Adrenal gland (tissue), 12 donors: ENCODE data around the gene IFI30. TPM values are rescaled to one million over a fixed set of nuclear protein-coding genes. Genes with fewer than 3 reads are reported as not detected.

Experiments used
- DNase-seq, 7 donors: peaks; one replicate each; pipeline ENCODE4 v3.0.0-alpha.2; 2019 to 2020
- H3K27ac ChIP-seq, 5 donors: fragments of 200-600 bp; sonication (generic) in 4 of 5; 1 replicate in 3 of 5; 2 replicates in 2 of 5; pipeline versions ENCODE4 v1.5.1 to v1.8.0; 2016 to 2020; ENCODE audit warnings: mild to moderate bottlenecking in 1 of 5
- H3K27me3 ChIP-seq: fragments of 200-600 bp; 2 replicates; pipeline ENCODE4 v1.8.0; 2021
- H3K36me3 ChIP-seq, 2 donors: fragments of 200-600 bp; replicated peaks in 1 of 2; 1 replicate in 1 of 2; 2 replicates in 1 of 2; pipeline versions ENCODE4 v1.5.1 to v1.8.0; 2018 to 2022
- H3K4me1 ChIP-seq, 2 donors: fragments of 200-600 bp; replicated peaks in 1 of 2; 1 replicate in 1 of 2; 2 replicates in 1 of 2; pipeline versions ENCODE4 v1.5.1 to v1.8.0; 2018 to 2021
- H3K4me3 ChIP-seq, 4 donors: fragments of 200-600 bp; sonication (generic) in 3 of 4; one replicate each; pipeline ENCODE4 v1.5.1; 2016 to 2018
- H3K9me3 ChIP-seq, 3 donors: fragments of 200-600 bp; sonication (generic) in 1 of 3; replicated peaks in 1 of 3; 1 replicate in 2 of 3; 2 replicates in 1 of 3; pipeline versions ENCODE4 v1.5.1 to v1.8.0; 2016 to 2021
- POLR2A ChIP-seq, 2 donors: fragments of 450-650 bp; IDR thresholded peaks; one replicate each; pipeline ENCODE4 v1.6.1; 2017; ENCODE audit warnings: antibody characterized with exemption in 2 of 2, mild to moderate bottlenecking in 2 of 2, moderate library complexity in 1 of 2
- WGBS, 4 donors: extraction: QIAGEN DNeasy Blood & Tissue Kit in 2 of 4; methylation state at CpG; one replicate each; pipeline versions ENCODE4 v1.1.5 to v1.1.7; 2013 to 2017; 5-methylcytosine and 5-hydroxymethylcytosine counted together
- intact Hi-C, 2 donors: fragments of 100-400 bp; cut with DNase I; formaldehyde crosslinking; loops; one replicate each; pipeline versions ENCODE4 v1.14.1 to v1.15.0; 2022 to 2023
- polyA plus RNA-seq, 3 donors: library from polyadenylated mRNA; stranded (reverse); fragments of 200-250 nt in 2 of 3; fragments of 350-450 nt in 1 of 3; fragmentation: Illumina TruSeq in 1 of 3; extraction: RNeasy Lipid Tissue Mini Kit (QIAGEN cat#74804) in 1 of 3; gene quantifications; one replicate each; pipeline ENCODE4 v1.2.3, GENCODE V29; 2013 to 2014
- total RNA-seq, 9 donors: library from RNA; depleted of rRNA in 4 of 9; stranded (reverse); fragments of >200 nt in 4 of 9; fragments of 120-200 nt in 1 of 9; fragmentation: NEBNext Ultra II Directional in 1 of 9; extraction: Animal tissue kit (Norgen Biotek cat#: 25700) in 1 of 9; gene quantifications; one replicate each; pipeline versions ENCODE4 v1.1.0 to v1.2.4, GENCODE V29; 2013 to 2023
- TF ChIP-seq, protein P1 (sequence below), 6 experiments: fragments of 450-650 bp in 4 of 6; fragments of 200-600 bp in 2 of 6; sonication (generic) in 1 of 6; IDR thresholded peaks; 1 replicate in 5 of 6; 2 replicates in 1 of 6; pipeline versions ENCODE4 v1.5.1 to v1.8.0; 2016 to 2021; ENCODE audit warnings: antibody characterized with exemption in 6 of 6, mild to moderate bottlenecking in 2 of 6, moderate library complexity in 1 of 6
- donor health status: healthy with polysubstance abuse.
- donor health status: Bipolar disorder and iron deficiency.
- donor health status: DM: yes; HTN: yes; CAD: no.
- donor health status: DM: no; HTN: no; CAD: no.
- donor health status: DM: no; HTN: no; CAD: no.
- donor health status: DM: yes; HTN: yes; CAD: no.

IFI30 gene
- total and polyA plus RNA-seq, 12 donors: 99.2 to 372 (median 164) TPM

DNA sequence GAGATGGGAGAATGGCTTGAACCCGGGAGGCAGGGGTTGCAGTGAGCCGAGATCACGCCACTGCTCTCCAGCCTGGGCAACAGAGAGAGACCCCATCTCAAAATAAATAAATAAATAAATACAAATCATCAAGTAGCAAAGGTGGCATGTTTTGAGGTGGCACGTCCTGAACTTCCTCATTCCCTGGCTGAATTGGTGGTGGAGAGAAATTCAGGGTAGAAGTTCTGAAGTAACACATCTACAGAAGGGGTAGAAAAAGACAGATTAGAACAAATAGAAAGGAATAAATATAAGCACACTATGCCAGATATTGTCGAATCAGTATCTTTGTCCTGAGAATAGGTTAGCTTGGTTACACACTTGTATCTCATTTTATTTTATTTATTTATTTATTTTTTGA is 6.3 kb downstream of the IFI30 start:
- TF ChIP-seq, protein P1, sequence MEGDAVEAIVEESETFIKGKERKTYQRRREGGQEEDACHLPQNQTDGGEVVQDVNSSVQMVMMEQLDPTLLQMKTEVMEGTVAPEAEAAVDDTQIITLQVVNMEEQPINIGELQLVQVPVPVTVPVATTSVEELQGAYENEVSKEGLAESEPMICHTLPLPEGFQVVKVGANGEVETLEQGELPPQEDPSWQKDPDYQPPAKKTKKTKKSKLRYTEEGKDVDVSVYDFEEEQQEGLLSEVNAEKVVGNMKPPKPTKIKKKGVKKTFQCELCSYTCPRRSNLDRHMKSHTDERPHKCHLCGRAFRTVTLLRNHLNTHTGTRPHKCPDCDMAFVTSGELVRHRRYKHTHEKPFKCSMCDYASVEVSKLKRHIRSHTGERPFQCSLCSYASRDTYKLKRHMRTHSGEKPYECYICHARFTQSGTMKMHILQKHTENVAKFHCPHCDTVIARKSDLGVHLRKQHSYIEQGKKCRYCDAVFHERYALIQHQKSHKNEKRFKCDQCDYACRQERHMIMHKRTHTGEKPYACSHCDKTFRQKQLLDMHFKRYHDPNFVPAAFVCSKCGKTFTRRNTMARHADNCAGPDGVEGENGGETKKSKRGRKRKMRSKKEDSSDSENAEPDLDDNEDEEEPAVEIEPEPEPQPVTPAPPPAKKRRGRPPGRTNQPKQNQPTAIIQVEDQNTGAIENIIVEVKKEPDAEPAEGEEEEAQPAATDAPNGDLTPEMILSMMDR (IDR thresholded peaks at IDR 0.05): no peak
- no peak for TF ChIP-seq POLR2A (IDR thresholded peaks at IDR 0.05)
- WGBS, 4 donors: 73 to 88% (median 82%) methylated on average over 5 of the region's 5 CpGs
- Histone ChIP-seq H3K9me3 (no peaks in the 10 kb centered on the region), H3K27me3 (no peaks in the 10 kb centered on the region), H3K4me3 (no peak overlapping the region), H3K4me1 (no peaks in the 10 kb centered on the region), H3K27ac (no peak overlapping the region), H3K36me3 (peaks cover 0 to 4% of the 10 kb centered on the region in 2 donors)
- intact Hi-C loops: no loop called here
- DNase-seq: no peak

GRCh38 chr19:18183529-18183928 is 9.9 kb downstream of the IFI30 start:
- H3K27ac ChIP-seq: no peak overlapping the region
- no peak for DNase-seq
- H3K4me3 ChIP-seq: no peak overlapping the region
- no peaks in the 10 kb centered on the region for H3K9me3 ChIP-seq
- no peaks in the 10 kb centered on the region for H3K36me3 ChIP-seq
- H3K4me1 ChIP-seq: no peaks in the 10 kb centered on the region
- no peaks in the 10 kb centered on the region for H3K27me3 ChIP-seq
- TF ChIP-seq, protein P1 (IDR thresholded peaks at IDR 0.05): no peak
- intact Hi-C loops: no loop called here

DNA sequence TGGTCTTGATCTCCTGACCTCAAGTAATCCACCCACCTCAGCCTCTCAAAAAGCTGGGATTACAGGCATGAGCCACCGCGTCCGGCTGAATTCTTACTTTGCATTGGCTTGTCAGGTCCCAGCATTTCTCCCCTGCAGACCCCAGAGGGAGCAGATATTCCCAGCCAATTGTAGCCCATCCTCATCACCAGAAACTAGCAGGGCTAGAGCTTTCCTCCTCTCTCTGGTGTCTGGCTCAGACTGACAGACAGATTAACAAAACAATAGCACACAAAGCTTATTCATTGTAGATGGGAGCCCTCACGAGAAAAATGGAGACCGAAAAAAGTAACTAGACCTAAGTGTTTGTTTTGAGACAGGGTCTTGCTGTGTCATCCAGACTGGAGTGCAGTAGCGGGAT is 11.9 kb downstream of the IFI30 start:
- DNase-seq: no peak
- Histone ChIP-seq H3K27ac (no peak overlapping the region), H3K4me3 (no peak overlapping the region), H3K4me1 (no peaks in the 10 kb centered on the region), H3K9me3 (no peaks in the 10 kb centered on the region), H3K36me3 (no peaks in the 10 kb centered on the region), H3K27me3 (no peaks in the 10 kb centered on the region)
- WGBS, 4 donors: 52 to 75% (median 66%) methylated on average over 6 of the region's 6 CpGs
- intact Hi-C loops: no loop called here
- TF ChIP-seq POLR2A (IDR thresholded peaks at IDR 0.05): no peak
- TF ChIP-seq, protein P1 (IDR thresholded peaks at IDR 0.05): no peak

DNA sequence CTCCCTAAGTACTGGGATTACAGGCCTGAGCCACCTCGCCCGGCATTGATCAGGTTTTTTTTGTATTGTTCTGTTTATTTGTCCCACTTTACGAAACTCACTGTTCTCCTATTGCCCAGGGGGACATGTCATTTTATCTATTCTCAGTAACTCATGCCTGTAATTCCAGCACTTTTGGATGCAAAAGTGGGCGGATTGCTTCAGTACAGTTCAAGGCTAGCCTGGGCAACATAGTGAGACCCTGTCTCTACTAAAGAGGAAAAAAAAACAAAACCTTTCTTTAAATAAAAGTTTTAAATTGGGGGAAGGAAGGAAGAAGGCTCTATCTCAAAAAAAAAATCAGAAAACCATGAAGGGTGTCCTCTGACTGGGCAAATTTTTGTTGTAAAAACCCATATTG is 16.7 kb downstream of the IFI30 start:
- intact Hi-C loops: no loop called here
- TF ChIP-seq POLR2A (IDR thresholded peaks at IDR 0.05): no peak
- TF ChIP-seq, protein P1 (IDR thresholded peaks at IDR 0.05): no peak
- Histone ChIP-seq H3K27me3 (no peaks in the 10 kb centered on the region), H3K36me3 (no peaks in the 10 kb centered on the region), H3K27ac (no peak overlapping the region), H3K4me3 (no peak overlapping the region), H3K9me3 (no peaks in the 10 kb centered on the region), H3K4me1 (peaks cover 12 to 20% of the 10 kb centered on the region in 2 donors)
- 88 to 94% (median 90%) methylated on average over 4 of the region's 4 CpGs for WGBS, 4 donors
- DNase-seq: no peak
